COLO829 (cell line): ENCODE results near the gene RLN2.

ENCODE experiments used
- DNase-seq: peaks from one replicate; pipeline ENCODE4 v3.0.0; 2012; ENCODE audit warnings: low spot score

The RLN2 gene

DNA sequence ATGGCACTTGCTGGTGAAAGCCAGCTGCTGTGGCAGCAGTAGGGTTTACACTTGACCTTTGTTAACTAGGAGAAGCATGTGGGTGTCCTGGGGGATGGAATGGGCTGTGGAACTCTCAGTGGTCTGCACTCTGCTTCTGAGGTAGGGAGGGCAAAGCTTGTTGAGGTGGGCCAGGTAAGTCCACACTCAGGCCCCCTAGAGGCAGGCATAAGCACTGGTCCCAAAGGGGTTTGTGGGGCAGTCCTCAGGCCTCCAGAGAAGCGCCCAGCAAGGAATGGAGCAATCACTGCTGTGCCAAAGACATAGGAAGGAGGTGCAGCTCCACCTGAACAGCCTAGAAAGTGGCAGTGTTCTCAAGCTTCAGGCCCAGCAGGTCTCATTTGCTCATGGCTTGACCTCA lies 38.6 kb downstream of the RLN2 start:
- DNase-seq, result no peak

GRCh38 chr9:5264219-5264595 lies 40.3 kb downstream of the RLN2 start:
- DNase-seq, result no peak

DNA sequence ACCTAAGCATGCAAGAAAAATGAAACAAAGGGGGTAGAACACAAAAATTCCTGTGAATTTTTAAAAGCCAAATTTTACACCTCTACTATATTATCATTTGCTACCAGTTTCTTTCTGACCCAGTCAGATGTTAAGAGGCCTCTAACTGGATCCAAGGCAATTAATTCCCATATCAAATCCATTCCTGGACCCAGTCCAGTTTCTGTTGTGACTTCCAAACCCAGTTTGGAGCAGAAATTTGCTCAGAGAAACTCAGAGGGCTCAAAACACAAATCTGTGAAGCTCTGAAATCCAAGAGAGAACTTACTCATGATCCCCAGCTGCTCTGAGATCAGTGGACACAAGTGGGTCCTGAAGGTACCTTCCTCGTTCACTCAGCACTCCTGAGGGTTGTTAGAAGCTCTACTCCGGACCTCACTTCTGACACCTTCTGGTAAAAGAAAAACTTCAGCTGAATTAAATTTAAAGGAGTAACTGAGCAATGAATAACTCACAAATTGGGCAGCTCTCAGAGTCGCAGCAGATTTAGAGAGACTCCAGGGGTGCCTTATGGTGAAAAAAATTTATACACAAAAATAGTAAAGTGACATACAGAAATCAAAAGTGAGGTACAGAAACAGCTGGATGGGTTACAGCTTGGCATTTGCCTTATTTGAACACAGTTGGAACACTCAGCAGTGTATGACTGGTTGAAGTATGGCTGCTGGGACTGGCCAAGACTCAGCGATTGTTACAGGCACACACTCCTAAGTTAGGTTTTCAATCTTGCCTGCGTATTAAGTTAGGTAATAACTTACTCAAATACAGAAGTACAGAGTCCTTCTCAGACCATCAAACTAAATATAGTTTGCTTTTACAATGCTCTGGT lies 40.9 kb downstream of the RLN2 start:
- DNase-seq, result no peak
